HG03045 (cell line): ENCODE measurements around the gene NDUFV3.
A peak's percentile ranks its signal among the peaks of the same experiment; 100 is the strongest.
"Not testable (repeated sequence)": the region's sequence is repeated elsewhere in the genome, so short reads cannot be mapped to it uniquely, and the experiment has no call there.

Experiments
- ATAC-seq: cut with Tn5 transposase; IDR thresholded peaks from one replicate; pipeline ENCODE4 v1.9.1; 2021; ENCODE audit warnings: mild to moderate bottlenecking, moderate library complexity; ENCODE audit not compliant: unreplicated experiment

Gene NDUFV3

DNA sequence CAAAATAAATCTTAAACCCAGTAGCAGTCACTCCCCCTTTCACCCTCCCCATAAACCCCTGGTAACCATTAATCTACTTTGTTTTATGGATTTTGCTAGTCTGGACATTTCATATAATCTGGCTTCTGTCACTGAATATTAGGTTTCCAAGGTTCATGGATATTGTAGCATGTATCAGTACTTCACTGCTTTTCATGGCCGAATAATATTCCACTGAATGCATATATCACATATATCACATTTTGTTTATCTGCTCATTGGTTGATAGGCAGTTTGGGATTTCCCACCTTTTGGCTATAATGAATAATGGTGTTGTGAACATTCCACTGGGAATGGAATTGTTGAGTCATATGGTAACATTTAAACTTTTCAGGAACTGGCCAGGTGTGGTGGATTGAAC is 9.2 kb upstream of the NDUFV3 start:
- ATAC-seq, result no peak

DNA sequence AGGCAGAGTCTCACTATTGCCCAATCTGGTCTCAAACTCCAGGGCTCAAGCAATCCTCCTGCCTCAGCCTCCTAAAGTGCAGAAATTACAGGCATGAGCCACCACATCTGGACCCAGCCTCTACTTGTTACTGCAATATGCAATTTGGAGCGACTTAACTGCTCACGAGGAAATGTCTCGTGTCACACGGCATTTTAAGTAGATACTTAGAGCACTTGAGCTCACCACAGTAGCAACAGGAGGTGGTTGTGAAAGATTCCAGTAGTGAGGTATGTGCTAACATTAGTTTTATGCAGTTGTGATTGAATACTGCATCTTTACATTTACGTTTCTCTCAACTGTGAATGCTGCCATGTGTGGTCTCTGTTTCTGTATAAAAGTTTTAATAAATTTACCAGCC is 5.8 kb upstream of the NDUFV3 start:
- no peak for ATAC-seq

DNA sequence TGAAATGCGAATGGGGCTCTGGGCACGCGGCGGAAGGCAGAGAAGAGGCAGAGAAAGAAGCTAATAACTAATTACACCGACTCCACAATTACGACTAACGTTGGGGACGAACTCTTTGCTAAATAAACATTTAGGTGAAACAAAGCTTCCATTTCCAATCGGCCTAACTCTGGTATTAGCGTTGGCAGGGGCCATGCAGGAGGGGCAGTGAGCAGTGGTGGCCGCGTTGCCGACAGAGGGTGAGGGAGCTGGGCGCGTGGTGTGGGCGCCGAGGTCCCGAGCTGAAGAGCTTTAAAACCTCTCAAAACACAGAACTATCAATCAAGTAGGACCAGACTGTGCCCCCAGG is 553 bp upstream of the NDUFV3 start:
- ATAC-seq, result peak; percentile 9

DNA sequence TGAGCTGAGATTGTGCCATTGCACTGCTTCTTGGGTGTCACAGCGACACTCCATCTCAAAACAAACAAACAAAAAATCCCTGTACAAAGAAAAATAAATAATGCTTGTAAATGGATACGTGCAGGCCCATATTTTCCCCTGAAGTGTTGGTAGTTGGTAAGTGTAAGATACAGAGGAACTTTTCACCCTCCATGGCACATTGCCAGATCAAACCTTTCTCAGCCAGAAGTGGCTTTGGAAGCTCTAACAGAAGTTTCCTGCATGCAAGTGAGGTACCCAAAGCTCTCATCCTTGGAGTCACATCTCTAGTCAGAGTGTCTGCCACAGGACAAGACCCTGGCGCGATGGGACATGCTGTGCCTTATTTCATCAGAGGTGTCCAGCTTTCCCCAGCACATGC is 7.3 kb downstream of the NDUFV3 start:
- ATAC-seq, result no peak

DNA sequence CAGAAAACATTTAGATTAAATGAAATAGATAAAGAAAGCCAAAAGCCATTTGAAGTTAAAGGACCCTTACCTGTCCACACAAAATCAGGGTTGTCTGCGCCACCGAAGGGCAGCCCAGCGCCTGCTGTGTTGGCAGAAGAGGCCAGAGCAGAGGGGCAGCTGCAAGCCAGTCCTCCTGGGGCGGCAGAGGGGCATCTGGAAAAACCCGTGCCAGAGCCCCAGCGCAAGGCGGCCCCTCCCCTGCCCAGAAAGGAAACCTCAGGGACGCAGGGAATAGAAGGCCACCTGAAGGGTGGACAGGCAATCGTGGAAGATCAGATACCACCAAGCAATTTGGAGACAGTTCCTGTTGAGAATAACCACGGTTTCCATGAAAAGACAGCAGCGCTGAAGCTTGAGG is 10.7 kb downstream of the NDUFV3 start:
- no peak for ATAC-seq

DNA sequence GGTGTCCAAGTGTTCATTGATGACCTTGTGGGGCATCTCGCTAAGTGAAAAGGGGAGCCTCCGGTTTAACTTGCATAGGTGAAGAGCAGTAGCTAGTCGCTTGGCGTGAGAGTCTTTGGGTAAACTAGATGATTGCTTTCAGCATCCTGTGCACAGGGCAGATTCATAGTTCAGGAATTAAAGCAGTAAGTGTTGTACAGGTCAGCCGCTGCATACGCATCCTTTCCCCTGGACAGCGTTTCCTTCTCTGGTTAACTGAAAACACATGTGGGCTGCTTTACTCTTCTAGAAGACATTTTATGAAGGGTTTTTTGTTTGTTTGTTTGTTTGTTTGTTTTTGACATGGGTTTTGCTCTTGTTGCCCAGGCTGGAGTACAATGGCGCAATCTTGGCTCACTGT is 12.1 kb downstream of the NDUFV3 start:
- ATAC-seq, result no peak

DNA sequence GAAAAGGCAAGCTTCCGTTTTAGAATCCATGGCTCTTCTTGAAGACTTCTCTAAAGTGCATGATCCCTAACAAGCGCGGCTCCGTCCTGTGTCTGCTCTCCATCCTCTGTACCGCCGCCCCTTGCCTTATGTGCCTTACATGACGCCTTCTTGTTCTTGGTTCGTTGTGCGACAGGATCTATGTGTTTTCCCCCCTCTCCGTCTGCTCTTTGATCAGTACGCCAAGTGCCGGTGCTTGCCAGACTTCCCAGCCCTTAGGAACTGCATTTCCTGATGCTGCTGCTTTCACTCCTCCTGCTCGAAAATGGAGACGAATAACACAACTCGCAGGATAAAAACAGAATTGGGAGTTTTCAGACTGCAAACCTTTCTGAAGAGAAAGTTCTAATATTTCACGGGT is 13.1 kb downstream of the NDUFV3 start:
- no peak for ATAC-seq

DNA sequence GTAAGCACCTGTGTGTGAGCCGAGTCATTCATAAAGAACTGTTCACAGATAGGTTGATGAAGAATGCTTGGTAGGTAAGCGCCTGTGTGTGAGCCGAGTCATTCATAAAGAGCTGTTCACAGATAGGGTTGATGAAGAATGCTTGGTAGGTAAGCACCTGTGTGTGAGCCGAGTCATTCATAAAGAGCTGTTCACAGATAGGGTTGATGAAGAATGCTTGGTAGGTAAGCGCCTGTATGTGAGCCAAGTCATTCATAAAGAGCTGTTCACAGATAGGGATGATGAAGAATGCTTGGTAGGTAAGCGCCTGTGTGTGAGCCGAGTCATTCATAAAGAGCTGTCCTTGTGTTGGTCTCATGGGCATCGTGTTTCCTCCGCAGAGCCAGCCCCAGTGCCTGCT is 15.4 kb downstream of the NDUFV3 start:
- not testable (repeated sequence) for ATAC-seq

DNA sequence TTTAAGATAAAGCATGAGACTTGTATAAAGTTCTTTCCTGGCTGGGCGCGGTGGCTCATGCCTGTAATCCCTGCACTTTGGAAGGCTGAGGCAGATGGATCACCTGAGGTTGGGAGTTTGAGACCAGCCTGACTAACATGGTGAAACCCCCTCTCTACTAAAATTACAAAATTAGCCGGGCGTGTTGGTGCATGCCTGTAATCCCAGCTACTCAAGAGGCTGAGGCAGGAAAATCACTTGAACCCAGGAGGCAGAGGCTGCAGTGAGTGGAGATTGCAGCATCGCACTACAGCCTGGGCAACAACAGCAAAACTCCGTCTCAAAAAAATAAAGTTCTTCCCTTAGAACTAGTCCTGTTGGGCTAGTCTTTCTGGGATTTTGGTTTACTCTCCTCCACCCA is 18.8 kb downstream of the NDUFV3 start:
- not testable (repeated sequence) for ATAC-seq

DNA sequence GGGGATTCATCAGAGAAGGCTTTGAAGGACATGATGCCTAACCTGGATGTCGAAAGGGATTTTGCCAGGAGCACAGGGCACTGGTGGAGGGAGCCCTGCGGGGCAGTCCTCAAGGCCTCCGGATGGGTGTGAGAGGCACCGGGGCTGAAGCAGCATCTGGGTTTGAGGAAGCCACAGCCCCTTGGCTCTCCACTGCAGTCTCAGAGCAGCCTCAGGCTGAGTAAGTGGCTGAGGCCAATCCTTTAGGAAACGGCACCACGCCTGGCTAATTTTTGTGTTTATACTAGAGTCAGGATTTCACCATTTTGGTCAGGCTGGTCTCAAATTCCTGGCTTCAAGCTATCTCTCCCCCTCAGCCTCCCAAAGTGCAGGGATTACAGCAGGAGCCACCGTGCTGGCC is 20.4 kb downstream of the NDUFV3 start:
- no peak for ATAC-seq

DNA sequence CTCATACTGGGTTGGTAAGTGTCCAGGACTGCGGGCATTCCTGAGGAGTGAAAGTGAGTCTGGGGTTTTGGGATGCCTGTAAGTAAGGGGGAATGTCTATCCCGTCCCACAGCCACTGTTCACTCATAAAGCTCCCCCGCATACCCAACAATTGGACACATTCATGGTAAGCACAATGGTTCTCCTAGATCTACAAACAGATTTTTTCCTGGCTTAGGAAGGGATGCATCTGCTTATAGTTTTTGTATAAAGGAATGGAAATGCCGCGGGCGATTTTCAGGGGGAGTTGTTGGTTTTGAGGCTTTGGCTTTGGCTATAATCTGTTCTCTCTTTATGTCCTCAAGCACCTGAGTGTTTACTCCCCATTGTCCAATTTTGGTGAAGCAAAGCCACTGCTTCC is 25.2 kb downstream of the NDUFV3 start:
- ATAC-seq, result no peak

DNA sequence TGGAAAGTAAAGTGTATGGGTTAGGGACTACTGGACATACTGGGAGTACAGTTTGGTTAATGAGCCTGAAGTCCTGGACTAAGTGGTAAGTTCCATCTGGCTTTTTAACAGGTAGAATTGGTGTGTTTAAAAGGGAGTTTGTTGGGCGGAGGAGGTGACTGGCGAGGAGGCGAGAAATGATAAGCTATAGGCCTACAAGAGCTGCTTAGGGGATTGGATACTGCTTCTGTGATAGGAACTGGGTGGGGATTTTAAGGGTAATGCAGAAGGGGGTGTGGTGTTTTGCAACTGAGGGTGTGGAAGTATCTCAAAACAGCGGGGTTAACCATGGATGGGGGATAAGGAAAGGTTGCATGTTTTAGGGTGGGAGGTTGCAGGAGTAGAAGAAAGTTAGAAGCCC is 28.8 kb downstream of the NDUFV3 start:
- ATAC-seq, result no peak

DNA sequence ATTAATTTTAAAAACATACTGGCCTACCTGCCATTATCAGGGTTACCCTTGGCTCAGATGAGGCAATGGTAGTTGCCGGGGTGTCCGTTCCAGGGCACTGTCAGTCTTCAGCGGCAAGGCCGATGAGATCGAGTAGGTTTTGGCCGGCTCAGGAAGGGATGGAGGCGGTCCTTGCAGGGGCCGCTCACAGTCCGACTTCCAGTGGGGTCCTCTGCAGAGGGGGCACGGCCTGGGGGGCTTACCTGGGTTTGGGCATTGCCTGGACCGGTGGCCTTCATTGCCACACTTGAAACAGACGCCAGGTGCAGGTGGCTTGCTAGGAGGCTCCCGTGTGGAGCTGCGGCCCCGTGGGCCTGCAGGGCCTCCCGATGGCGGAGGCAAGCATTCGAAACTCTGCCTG is 29.8 kb downstream of the NDUFV3 start:
- no peak for ATAC-seq

DNA sequence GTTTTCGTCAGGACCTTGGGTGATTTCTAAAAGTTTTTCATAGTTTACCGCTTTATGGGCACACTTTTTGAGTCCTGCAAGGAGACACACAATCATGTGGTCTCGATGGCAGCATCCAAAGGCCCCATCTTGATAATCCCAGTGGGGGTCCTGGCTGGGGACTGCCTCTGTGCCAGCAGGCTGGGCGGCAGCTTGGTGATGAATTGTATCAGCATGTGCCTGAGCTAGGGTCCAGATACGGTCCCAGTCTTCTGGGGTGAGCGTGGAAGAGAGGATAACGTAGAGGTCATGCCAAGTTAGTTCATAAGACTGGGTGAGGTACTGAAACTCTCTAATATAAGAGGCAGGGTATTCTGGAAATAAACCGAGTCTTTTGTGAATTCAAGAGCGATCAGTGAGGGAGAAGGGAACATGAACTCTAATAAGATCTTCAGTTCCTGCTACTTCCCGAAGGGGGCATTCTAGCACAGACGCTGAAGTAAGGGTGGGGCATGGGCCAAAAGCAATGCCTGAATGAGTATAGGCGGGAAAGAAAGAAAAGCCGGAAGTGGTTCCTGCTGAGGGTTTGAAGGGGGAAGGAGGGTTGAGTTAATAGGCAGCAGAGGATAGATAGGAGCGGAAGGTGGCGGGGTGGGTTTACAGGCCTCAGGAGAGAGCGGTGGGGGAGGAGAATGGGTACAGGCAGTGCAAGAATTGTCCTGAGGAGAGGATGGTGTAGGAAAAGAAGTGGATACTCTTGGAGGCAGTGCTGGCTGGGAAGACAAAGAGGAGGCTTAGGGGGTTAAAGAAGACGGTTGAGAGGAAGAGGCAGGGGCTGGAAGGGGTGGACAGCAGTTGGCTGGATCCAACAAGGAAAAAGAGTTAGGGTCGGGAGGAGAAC is 30.7 kb downstream of the NDUFV3 start:
- no peak for ATAC-seq

DNA sequence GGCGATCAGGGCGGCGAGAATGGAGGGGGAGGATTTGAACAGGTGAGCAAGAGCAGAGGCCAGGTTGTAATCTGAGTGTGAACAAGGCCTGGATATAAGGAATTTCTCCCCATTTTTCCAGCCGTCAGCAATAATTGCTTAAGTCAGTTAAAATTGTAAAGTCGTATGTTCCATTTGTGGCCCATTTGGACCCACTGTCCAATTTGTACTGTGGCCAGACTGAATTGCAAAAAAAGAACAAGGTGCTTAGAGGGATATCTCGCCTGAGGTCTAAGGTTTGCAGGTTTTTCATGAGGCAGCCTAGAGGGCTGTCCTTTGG is 31.3 kb downstream of the NDUFV3 start:
- no peak for ATAC-seq

DNA sequence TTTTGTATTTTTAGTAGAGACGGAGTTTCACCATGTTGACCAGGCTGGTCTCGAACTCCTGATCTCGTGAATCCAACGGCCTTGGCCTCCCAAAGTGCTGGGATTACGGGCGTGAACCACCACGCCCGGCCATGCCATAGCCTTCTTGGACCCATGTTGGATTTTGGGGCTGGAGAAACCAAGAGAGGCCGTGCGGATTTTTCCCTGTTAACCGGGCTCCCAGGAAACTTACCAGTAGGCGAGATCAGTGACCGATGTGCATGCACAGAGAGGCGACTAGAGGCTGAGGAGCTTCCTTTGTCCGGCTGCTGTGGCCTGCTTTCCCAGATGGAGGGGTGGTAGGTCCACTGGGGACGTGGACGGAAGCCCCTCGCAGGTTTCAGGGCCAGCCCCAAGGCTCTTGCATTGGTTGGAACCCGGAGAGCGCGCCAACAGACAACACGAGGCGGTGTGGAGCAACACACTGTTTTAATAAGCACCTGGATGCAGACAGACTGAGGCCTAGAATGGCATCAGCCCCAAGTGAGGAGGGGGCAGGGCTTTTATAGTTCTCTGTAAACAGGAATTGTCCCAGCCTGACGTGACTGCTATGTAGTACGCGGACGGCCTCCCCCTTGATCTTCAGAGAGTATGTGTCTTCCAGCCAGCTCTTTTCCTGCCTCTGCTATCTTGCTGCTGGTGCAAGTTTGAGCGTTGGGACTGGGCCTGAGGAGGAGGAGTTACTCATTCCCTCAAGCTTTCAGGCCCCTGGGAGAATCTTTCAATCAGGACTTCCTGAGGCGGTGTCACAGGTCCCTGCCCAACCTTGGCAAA is 32.2 kb downstream of the NDUFV3 start, which contains the start of gene ERVH48-1:
Gene ERVH48-1, minus strand, starts transcription at position 517 of the 813 bp plus-strand sequence. CDS start 6,624 bp downstream, outside the sequence.
- ATAC-seq, result no peak

DNA sequence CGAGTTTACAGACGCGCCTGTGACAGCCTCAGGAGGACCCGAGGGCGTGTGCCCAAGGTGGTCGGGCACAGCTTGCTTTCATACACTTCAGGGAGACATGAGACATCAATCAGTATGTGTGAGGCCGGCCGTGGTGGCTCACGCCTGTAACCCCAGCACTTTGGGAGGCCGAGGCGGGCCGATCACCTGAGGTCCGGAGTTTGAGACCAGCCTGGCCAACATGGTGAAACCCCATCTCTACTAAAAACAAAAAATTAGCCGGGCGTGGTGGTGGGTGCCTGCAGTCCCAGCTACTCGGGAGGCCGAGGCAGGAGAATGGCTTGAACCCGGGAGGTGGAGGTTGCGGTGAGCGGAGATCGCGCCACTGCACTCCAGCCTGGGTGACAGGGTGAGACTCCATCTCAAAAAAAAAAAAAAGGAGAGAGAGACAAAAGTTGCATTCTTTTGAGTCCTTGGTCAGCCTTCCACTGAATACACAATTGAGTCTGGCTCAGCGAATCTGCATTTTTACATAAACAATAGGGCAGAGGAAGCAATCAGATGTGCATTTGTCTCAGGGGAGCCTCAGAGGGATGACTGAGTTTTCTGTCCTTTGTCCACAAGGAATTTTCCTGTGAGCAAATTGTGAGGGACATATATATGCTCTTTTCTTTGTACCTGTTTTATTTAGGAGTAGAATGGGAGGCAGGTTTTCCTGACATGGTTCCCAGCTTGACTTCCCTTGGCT is 34.5 kb downstream of the NDUFV3 start:
- ATAC-seq, result not testable (repeated sequence)

DNA sequence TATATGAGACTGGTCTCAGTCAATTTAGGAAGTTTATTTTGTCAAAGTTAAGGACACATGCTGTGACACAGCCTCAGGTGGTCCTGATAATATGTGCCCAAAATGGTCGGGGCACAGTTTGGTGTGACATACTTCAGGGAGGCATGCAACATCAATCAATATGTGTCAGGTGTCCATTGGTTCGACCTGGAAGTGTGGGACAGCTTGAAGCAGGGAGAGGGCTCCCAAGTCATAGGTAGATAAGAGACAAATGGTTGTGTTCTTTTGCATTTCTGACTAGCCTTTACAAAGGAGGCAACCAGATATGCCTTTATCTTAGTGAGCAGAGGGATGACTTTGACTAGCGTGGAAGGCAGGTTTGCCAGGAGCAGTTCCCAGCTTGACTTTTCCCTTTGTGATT is 36.9 kb downstream of the NDUFV3 start:
- no peak for ATAC-seq

DNA sequence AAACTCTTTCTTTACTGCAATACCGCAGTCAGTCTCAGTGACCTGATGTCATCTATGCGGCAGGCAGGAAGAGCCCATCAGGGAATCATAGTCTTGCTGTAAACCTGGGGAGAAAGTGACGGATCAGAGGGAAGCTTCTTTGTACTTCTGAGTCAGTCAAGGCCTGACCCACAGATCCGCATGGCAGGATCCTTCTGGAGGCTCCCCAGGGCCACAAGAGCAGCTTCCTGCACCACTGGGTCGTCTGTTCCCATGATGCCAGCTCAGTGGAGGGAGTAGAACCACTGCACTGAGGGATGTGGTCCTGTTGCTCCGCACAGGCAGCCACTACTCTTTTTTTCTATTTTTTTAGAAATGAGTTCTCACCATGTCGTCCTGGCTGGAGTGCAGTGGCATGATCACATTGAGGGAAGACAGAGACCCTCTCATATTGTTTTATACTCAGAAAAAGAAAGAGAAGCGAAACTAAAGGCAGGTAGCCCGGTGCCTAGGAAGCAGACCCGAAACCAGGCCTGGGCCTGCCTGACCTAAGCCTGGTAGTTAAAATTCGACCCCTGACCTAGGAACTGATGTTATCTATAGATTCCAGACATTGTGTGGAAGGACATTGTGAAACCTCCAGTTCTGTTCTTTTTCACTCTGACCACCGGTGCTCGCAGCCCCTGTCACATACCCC is 38.6 kb downstream of the NDUFV3 start:
- ATAC-seq, result no peak

DNA sequence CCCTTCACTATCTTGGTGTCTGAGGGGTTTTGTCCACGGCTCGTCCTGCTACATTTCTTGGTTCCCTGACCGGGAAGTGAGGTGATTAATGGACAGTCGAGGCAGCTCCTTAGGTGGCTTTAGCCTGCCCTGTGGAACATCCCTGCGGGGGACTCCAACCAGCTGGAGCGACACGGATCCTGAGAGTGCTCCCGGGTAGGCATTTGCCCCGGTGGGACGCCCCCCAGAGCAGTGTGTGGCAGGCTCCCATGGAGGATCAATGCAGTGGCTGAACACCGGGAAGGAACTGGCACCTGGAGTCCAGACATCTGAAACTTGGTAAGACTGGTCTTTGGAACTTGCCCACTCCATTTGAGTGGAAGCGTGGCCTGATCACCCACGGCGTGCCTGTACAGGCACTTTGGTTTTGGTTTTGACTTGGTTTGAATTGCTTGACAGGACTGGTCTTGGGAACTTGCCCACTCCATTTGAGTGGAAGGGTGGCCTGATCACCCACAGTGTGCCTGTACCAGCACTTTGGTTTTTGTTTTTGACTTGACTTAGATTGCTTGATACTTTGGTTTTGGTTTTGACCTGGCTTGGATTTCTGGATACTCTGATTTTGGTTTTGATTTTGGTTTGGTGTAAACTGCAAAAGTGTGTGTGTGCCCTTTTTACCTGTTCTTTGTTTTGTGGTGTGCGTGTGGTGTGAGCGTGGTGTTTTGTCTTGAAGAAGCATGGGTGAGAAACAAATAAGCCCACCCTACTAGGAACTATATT is 39.4 kb downstream of the NDUFV3 start:
- not testable (repeated sequence) for ATAC-seq
